ENCODE data around the gene RPL13.

RPL13 gene

DNA sequence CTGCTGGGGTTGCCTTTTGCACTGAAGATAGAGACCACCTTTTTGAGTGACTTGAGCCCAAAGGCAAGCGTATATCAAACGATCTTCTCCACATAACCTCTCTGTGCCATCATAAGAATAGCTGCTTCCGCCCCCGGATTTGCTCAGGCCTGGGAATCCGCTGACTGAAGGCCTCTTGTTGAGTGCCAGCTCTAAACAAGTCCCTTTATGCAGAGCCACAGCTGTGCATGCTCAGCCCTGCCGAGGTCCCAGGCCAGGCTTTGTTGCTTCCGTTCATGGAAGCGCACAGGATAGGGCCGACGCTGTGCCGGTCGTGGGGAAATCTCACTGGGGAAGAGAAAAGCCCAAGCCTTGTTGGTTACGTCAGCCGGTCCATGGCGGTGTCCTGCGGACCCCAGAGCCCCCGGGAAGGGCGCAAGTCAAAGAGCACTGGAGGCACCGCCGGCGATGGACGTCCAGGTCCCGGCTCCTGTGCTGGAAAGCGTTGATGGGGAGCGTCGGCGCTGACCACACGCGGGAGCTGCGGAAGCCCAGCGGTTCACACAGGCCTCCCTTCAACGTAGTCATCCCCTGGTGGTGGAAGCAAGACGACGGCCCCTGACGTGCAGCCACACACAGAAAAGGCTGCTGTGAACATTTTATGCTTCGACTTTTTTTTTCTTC, 23.5 kb upstream of the RPL13 start:
- TF ChIP-seq, protein P1, sequence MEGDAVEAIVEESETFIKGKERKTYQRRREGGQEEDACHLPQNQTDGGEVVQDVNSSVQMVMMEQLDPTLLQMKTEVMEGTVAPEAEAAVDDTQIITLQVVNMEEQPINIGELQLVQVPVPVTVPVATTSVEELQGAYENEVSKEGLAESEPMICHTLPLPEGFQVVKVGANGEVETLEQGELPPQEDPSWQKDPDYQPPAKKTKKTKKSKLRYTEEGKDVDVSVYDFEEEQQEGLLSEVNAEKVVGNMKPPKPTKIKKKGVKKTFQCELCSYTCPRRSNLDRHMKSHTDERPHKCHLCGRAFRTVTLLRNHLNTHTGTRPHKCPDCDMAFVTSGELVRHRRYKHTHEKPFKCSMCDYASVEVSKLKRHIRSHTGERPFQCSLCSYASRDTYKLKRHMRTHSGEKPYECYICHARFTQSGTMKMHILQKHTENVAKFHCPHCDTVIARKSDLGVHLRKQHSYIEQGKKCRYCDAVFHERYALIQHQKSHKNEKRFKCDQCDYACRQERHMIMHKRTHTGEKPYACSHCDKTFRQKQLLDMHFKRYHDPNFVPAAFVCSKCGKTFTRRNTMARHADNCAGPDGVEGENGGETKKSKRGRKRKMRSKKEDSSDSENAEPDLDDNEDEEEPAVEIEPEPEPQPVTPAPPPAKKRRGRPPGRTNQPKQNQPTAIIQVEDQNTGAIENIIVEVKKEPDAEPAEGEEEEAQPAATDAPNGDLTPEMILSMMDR (IDR thresholded peaks at IDR 0.05; ENCODE audit: borderline replicate concordance, insufficient read depth, low read depth, low read length), result no peak

DNA sequence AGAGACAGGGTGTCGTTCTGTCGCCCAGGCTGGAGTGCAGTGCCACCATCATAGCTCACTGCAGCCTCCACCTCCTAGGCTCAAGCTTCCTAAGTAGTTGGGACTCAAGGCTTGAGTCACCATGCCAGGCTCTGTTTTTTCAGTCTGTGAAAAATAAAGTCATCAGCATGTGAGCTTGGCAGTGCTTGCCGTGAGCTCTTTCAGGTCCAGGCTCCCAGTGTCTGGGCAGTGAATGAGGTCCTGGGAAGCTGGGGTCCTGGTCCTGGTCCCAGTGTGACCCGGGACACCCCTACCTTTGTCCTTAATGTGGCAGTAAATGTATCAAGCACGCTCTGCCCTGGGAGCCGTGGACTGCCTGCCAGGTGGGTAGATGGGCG, 22.9 kb upstream of the RPL13 start:
- H3K4me3 ChIP-seq (ENCODE audit: low read depth, low read length), result no peak overlapping the region
- TF ChIP-seq, protein P1 (IDR thresholded peaks at IDR 0.05; ENCODE audit: borderline replicate concordance, insufficient read depth, low read depth, low read length), result no peak

More for the DNA sequence above, 23.5 kb upstream of the RPL13 start:
- no peak overlapping the region for H3K4me3 ChIP-seq (ENCODE audit: low read depth, low read length)

DNA sequence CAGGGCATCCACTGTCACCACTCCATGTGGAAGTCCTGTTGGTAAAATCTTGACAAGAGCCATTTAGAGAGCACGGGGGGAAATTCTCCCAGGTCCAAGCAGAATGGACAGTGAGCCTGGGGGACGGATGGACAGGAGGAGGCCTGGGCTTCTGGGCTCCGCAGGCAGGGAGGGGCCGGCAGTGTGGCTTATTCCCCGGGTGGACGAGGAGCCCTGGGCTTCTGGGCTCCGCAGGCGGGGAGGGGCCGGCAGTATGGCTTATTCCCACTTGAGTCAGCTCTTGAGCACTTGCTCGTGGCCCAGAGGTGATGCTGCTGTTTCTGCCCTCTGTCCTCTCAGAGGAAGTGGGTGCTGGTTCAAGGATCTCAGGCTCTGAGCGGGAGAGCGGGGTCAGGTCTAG, 22.2 kb upstream of the RPL13 start:
- TF ChIP-seq, protein P1 (IDR thresholded peaks at IDR 0.05; ENCODE audit: borderline replicate concordance, insufficient read depth, low read depth, low read length), result no peak
- no peak overlapping the region for H3K4me3 ChIP-seq (ENCODE audit: low read depth, low read length)

DNA sequence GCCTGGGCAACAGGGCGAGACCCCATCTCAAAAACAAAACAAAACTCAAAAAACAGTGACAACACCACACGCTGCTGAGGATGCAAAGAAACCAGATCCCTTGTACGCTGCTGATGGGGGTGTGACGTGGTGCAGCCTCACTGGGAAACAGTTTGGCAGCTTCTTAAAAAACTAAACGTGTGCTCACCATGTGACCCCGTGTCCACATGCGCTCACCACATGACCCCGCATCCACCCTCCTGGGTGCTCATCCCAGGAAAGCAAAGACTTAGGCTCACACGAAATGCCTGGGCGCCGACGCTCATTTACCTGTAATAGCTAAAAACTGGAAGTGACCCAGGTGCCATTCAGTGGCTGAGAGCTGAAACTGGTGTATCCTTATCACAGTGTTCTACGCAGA, 19.9 kb upstream of the RPL13 start:
- TF ChIP-seq, protein P1 (IDR thresholded peaks at IDR 0.05; ENCODE audit: borderline replicate concordance, insufficient read depth, low read depth, low read length), result no peak
- no peak overlapping the region for H3K4me3 ChIP-seq (ENCODE audit: low read depth, low read length)

DNA sequence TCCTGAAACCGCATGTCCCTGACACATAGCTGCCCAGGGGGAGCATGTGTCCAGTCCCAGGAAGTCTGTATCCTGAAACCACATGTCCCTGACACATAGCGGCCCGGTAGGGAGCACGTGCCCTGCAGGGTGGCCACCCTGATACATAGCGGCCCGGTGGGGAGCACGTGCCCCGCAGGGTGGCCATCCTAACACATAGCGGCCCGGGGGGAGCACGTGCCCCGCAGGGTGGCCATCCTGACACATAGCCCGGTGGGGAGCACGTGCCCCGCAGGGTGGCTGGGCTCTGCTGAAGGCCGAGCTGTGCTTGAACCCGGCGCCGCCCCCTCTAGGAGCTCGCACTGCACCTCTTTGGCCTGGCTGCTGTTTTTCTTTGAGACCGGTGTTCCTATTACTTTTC, 18.7 kb upstream of the RPL13 start:
- no peak overlapping the region for H3K4me3 ChIP-seq (ENCODE audit: low read depth, low read length)

DNA sequence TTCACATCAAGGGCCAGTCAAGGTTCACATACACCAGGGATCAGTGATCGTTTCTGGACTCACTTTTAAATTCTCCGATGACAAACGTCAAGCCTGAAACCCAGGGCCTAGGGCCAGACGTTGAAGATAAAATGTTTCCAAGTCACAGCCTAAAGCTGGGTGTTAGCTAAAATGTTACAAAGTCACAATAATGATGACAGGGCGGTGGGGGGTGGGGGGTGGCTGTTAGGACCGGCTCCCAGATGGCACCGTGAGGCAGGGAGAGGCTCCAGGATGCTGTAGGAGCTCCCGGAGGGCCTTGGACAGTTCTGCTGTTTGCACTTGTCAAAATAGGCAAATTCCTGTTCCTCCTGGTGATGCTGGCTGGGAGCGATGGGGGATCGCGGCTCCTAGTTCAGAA, 16.4 kb upstream of the RPL13 start:
- TF ChIP-seq, protein P1 (IDR thresholded peaks at IDR 0.05; ENCODE audit: borderline replicate concordance, insufficient read depth, low read depth, low read length), result no peak

More for the DNA sequence above, 18.7 kb upstream of the RPL13 start:
- TF ChIP-seq, protein P1 (IDR thresholded peaks at IDR 0.05; ENCODE audit: borderline replicate concordance, insufficient read depth, low read depth, low read length), result no peak

DNA sequence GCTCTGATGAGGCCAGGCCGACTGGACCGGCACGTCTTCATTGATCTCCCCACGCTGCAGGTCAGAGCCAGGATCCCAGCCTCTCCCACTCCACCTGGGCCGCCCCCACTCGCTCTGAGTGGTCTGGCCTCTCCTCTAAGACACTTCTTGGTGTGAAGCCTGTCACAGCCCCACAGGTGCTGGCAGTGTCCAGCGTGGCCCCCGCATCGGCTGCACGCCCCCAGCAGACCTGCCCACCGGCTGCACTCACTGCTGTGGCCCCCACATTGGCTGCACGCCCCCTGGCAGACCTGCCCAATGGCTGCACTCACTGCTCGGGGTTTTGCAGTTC, 15.8 kb upstream of the RPL13 start:
- H3K4me3 ChIP-seq (ENCODE audit: low read depth, low read length), result no peak overlapping the region
- TF ChIP-seq, protein P1 (IDR thresholded peaks at IDR 0.05; ENCODE audit: borderline replicate concordance, insufficient read depth, low read depth, low read length), result no peak

More for the DNA sequence above, 16.4 kb upstream of the RPL13 start:
- H3K4me3 ChIP-seq (ENCODE audit: low read depth, low read length), result no peak overlapping the region

Measured in GM12875 (cell line).